Measurements from ENCODE around the gene LARP1.

- TF ChIP-seq CTCF (IDR thresholded peaks at IDR 0.05) = no peak
- no peak for TF ChIP-seq POLR2AphosphoS5 (IDR thresholded peaks at IDR 0.05)
Observed at GRCh38 chr5:154797762-154798161, 42.6 kb downstream of the LARP1 start.
